ENCODE measurements around the gene CLOCK. TPM values are rescaled to one million over a fixed set of nuclear protein-coding genes. Genes with fewer than 3 reads are reported as not detected.

CLOCK gene
- total RNA-seq, 1 donor from 2014 or later: 17.5 TPM

DNA sequence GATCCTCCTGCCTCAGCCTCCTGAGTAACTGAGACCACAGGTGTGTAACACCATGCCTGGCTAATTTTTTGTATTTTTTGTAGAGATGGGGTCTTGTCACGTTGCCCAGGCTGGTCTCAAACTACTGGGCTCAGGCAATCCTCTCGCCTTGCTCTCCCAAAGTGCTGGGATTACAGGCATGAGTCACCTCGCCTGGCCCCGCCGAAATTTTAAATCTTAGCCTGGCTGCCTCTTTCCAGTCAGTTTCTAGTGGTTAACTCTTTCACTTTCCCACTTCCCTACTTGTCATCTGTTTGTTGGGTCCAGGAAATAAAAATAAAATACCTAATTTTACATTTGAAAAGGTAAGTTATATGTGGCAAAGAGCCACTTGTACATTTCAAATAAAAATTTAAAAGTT is 88.5 kb downstream of the CLOCK start:
- Mint-ChIP-seq H3K4me1 (ENCODE audit: unreplicated experiment) (no peaks in the 10 kb centered on the region), H3K36me3 (peaks cover 17% of the 10 kb centered on the region), H3K27me3 (no peaks in the 10 kb centered on the region), H3K4me3 (no peak overlapping the region), H3K9me3 (no peaks in the 10 kb centered on the region), H3K27ac (no peak overlapping the region)
- TF ChIP-seq, protein P1, sequence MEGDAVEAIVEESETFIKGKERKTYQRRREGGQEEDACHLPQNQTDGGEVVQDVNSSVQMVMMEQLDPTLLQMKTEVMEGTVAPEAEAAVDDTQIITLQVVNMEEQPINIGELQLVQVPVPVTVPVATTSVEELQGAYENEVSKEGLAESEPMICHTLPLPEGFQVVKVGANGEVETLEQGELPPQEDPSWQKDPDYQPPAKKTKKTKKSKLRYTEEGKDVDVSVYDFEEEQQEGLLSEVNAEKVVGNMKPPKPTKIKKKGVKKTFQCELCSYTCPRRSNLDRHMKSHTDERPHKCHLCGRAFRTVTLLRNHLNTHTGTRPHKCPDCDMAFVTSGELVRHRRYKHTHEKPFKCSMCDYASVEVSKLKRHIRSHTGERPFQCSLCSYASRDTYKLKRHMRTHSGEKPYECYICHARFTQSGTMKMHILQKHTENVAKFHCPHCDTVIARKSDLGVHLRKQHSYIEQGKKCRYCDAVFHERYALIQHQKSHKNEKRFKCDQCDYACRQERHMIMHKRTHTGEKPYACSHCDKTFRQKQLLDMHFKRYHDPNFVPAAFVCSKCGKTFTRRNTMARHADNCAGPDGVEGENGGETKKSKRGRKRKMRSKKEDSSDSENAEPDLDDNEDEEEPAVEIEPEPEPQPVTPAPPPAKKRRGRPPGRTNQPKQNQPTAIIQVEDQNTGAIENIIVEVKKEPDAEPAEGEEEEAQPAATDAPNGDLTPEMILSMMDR (conservative IDR thresholded peaks at IDR 0.05): no peak
- DNase-seq (ENCODE audit: extremely low spot score, unreplicated experiment): no peak

GRCh38 chr4:55450566-55450965 is 96.1 kb downstream of the CLOCK start:
- Mint-ChIP-seq H3K4me3 (no peak overlapping the region), H3K36me3 (peaks cover 25% of the 10 kb centered on the region), H3K27ac (no peak overlapping the region), H3K4me1 (ENCODE audit: unreplicated experiment) (no peaks in the 10 kb centered on the region), H3K9me3 (no peaks in the 10 kb centered on the region), H3K27me3 (no peaks in the 10 kb centered on the region)
- TF ChIP-seq, protein P1 (conservative IDR thresholded peaks at IDR 0.05): no peak
- no peak for DNase-seq (ENCODE audit: extremely low spot score, unreplicated experiment)

DNA sequence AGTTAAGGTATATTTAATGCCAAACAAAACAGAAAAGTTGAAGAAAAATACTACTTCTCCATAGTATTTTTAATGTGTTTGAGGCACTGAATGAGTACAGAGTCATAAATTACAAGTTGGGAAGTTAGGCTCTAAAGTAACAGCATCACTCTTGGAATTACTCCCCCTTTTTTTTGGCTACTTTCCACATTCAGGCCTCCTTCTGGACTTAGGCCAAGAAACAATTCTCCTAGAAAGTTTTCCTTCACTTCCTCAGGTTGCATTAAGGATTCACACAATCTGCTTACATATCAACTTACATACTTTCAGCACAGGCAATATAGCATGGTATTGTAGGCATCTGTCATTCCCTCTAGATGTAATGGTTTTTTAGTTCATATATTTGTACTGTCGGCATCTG is 98.9 kb downstream of the CLOCK start:
- no peak overlapping the region for H3K27ac Mint-ChIP-seq
- DNase-seq (ENCODE audit: extremely low spot score, unreplicated experiment): no peak
- peaks cover 25% of the 10 kb centered on the region for H3K36me3 Mint-ChIP-seq
- H3K9me3 Mint-ChIP-seq: no peaks in the 10 kb centered on the region
- H3K4me1 Mint-ChIP-seq (ENCODE audit: unreplicated experiment): no peaks in the 10 kb centered on the region
- no peak overlapping the region for H3K4me3 Mint-ChIP-seq
- TF ChIP-seq, protein P1 (conservative IDR thresholded peaks at IDR 0.05): no peak
- H3K27me3 Mint-ChIP-seq: no peaks in the 10 kb centered on the region

DNA sequence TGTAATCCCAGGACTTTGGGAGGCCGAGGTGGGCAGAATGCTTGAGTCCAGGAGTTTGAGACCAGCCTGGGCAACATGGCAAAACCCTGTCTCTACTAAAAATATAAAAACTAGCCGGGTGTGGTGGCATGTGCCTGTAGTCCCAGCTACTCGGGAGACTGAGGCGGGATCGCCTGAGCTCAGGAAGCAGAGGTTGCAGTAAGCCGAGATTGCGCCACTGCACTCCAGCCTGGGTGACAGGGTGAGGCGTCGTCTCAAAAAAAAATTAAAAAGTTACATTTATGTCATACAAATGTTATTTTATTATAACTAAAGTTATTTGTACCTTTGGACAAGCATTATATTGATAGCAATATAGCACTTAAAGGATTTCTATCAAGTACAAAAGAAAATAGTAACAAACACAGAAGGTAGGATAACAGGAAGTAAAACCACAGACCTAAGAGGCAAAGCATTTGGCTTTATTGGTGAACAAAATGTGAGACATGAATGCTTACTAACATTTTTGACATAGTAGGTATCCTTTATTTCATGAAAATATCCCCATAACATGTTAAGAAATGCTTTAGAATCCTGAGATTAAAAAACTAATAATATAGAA is 99.5 kb downstream of the CLOCK start:
- DNase-seq (ENCODE audit: extremely low spot score, unreplicated experiment): no peak
- TF ChIP-seq, protein P1 (conservative IDR thresholded peaks at IDR 0.05): no peak
- no peaks in the 10 kb centered on the region for H3K4me1 Mint-ChIP-seq (ENCODE audit: unreplicated experiment)
- no peaks in the 10 kb centered on the region for H3K27me3 Mint-ChIP-seq
- no peak overlapping the region for H3K27ac Mint-ChIP-seq
- peaks cover 26% of the 10 kb centered on the region for H3K36me3 Mint-ChIP-seq
- H3K9me3 Mint-ChIP-seq: no peaks in the 10 kb centered on the region
- no peak overlapping the region for H3K4me3 Mint-ChIP-seq

DNA sequence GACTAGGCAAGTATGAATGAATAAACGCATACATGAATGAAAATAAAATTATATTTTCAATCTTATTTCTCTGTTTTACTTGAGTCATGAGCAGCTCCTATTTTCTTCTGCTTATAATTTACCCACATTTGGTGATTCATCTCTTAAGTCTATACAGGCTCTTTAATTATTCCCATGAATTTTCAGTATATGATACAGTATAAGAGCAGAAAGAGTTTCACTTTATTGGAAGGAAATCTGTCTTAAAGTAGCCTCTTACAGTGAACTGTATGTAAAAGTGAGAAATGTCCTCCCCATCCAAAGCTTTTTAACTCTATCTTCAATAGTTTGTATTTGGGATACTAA is 100.2 kb downstream of the CLOCK start:
- peaks cover 20% of the 10 kb centered on the region for H3K36me3 Mint-ChIP-seq
- TF ChIP-seq, protein P1 (conservative IDR thresholded peaks at IDR 0.05): no peak
- DNase-seq (ENCODE audit: extremely low spot score, unreplicated experiment): no peak

More for the DNA sequence above, 100.2 kb downstream of the CLOCK start:
- Mint-ChIP-seq H3K4me1 (ENCODE audit: unreplicated experiment) (no peaks in the 10 kb centered on the region), H3K27ac (no peak overlapping the region), H3K4me3 (no peak overlapping the region), H3K27me3 (no peaks in the 10 kb centered on the region), H3K9me3 (no peaks in the 10 kb centered on the region)
